Neural cell (in vitro differentiated cells): ENCODE data around the gene POU3F3.

ENCODE experiments used
- CTCF ChIP-seq: fragments of 450-650 bp; IDR thresholded peaks from 2 replicates; pipeline ENCODE4 v1.5.1; 2014; ENCODE audit warnings: antibody characterized with exemption, mild to moderate bottlenecking, moderate library complexity; ENCODE audit not compliant: poor library complexity, severe bottlenecking
- EZH2 ChIP-seq: fragments of 200-600, 300-800 bp; shearing (Covaris generic), sonication (generic); IDR thresholded peaks from 2 replicates; pipeline ENCODE4 v1.6.1; 2014; ENCODE audit warnings: antibody characterized with exemption, low read length, borderline replicate concordance, mild to moderate bottlenecking; ENCODE audit not compliant: insufficient read depth, poor library complexity, severe bottlenecking
- TAF1 ChIP-seq: IDR thresholded peaks from 2 replicates; pipeline ENCODE4 v1.6.1; 2012; ENCODE audit warnings: low read depth

DNA sequence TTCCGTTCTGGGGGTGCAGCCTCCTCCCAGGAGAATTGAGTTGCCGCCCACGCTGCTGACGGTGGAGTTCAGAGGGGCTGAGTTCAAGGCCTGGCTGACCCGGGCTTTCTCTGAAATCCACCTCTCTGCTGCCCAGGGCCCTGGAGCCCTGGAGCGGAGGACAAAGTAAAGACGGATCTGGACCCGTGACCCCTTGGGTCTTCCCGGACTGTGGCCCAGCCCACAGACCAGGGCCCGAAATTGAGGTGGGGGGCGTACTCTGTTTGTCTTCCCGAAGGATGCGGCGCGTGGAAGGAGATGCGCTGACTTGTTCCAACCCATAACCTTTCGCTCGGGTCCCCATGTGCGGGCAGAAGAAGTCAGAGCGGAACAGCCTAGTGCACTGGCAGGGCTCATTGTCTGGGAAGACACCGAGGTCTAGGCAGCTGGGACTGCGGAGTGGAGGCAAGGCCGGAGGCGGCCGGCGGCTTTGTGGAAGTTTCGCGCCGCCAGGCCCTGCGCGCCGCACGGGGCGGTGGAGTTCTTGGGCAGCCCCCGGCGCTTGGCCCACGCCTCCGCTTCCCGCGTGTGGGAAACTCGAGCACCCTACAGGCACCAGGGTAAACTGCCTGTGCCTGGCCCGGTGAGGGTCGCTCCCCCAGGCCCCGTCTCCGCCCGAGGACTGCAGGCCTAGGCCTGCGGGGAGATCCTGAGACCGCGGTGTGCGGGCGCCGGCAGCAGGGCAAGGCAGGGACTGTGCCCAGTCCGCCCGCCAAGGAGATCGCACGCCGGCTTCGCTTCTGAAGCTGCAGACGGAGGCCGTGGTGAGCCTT, 9.8 kb downstream of the POU3F3 start:
- TF ChIP-seq EZH2 (no peak), TAF1 (no peak), CTCF (peak; percentile 12)
